GM10847 (cell line): ENCODE data around the gene C4BPA.

Experiments used
- POLR2A ChIP-seq: IDR thresholded peaks from 2 replicates; pipeline ENCODE4 v1.6.1; 2011; ENCODE audit not compliant: insufficient read length; ENCODE audit errors: extremely low read depth

Gene C4BPA

GRCh38 chr1:207103892-207104373 is at the start of gene C4BPA:
C4BPA (plus strand) TSS chr1:207104233; CDS start chr1:207113026, 8,793 bp downstream.
- no peak for TF ChIP-seq POLR2A

- TF ChIP-seq POLR2A: no peak
These were observed 49.5 kb upstream of the C4BPA start for GRCh38 chr1:207054491-207054890.

GRCh38 chr1:207055386-207056001 is 48.5 kb upstream of the C4BPA start:
- no peak for TF ChIP-seq POLR2A

GRCh38 chr1:207056673-207057072 is 47.4 kb upstream of the C4BPA start:
- no peak for TF ChIP-seq POLR2A

GRCh38 chr1:207058252-207058651 is 45.8 kb upstream of the C4BPA start:
- TF ChIP-seq POLR2A: no peak

- TF ChIP-seq POLR2A: no peak
These were observed 44.9 kb upstream of the C4BPA start for GRCh38 chr1:207058878-207059867.

- no peak for TF ChIP-seq POLR2A
These were observed 44.2 kb upstream of the C4BPA start for GRCh38 chr1:207059881-207060280.

- no peak for TF ChIP-seq POLR2A
These were observed 43.4 kb upstream of the C4BPA start for GRCh38 chr1:207060596-207060995.

- TF ChIP-seq POLR2A: no peak
These were observed 42.0 kb upstream of the C4BPA start for GRCh38 chr1:207062058-207062457.

GRCh38 chr1:207063014-207063413 is 41.0 kb upstream of the C4BPA start:
- TF ChIP-seq POLR2A: no peak

GRCh38 chr1:207064561-207064960 is 39.5 kb upstream of the C4BPA start:
- TF ChIP-seq POLR2A: no peak

- no peak for TF ChIP-seq POLR2A
These were observed 36.8 kb upstream of the C4BPA start for GRCh38 chr1:207067185-207067584.

- TF ChIP-seq POLR2A: no peak
These were observed 36.4 kb upstream of the C4BPA start for GRCh38 chr1:207067665-207068064.

GRCh38 chr1:207069061-207069460 is 35.0 kb upstream of the C4BPA start:
- no peak for TF ChIP-seq POLR2A

- TF ChIP-seq POLR2A: no peak
These were observed 34.1 kb upstream of the C4BPA start for GRCh38 chr1:207069858-207070506.

GRCh38 chr1:207070811-207071210 is 33.2 kb upstream of the C4BPA start:
- TF ChIP-seq POLR2A: no peak
